Measurements from ENCODE around the gene NDNF.

The NDNF gene

GRCh38 chr4:121096629-121097028 lies 24.3 kb upstream of the NDNF start:
- no peak for FAIRE-seq
- no peak for TF ChIP-seq SPI1 (IDR thresholded peaks at IDR 0.05; ENCODE audit: low read depth, low read length)
- TF ChIP-seq POLR2A (IDR thresholded peaks at IDR 0.05; ENCODE audit: low read depth, low read length), result no peak
- no peak for TF ChIP-seq TAF1 (IDR thresholded peaks at IDR 0.05; ENCODE audit: low read depth, low read length)
- no peak for TF ChIP-seq PAX5 (IDR thresholded peaks at IDR 0.05; ENCODE audit: insufficient read depth, low read length, severe bottlenecking)
- TF ChIP-seq POU2F2 (IDR thresholded peaks at IDR 0.05; ENCODE audit: low read depth, low read length), result no peak
- no peak for TF ChIP-seq POLR2AphosphoS5 (IDR thresholded peaks at IDR 0.05; ENCODE audit: low read depth, low read length)
- no peak for DNase-seq (ENCODE audit: insufficient read length, low spot score)

GRCh38 chr4:121096191-121096590 lies 23.9 kb upstream of the NDNF start:
- TF ChIP-seq SPI1 (IDR thresholded peaks at IDR 0.05; ENCODE audit: low read depth, low read length) (no peak), POLR2A (IDR thresholded peaks at IDR 0.05; ENCODE audit: low read depth, low read length) (no peak), TAF1 (IDR thresholded peaks at IDR 0.05; ENCODE audit: low read depth, low read length) (no peak), POLR2AphosphoS5 (IDR thresholded peaks at IDR 0.05; ENCODE audit: low read depth, low read length) (no peak), POU2F2 (IDR thresholded peaks at IDR 0.05; ENCODE audit: low read depth, low read length) (no peak)
- no peak for DNase-seq (ENCODE audit: insufficient read length, low spot score)
- FAIRE-seq, result no peak

- no peak for TF ChIP-seq TAF1 (IDR thresholded peaks at IDR 0.05; ENCODE audit: low read depth, low read length)
- TF ChIP-seq POU2F2 (IDR thresholded peaks at IDR 0.05; ENCODE audit: low read depth, low read length), result no peak
- no peak for TF ChIP-seq PAX5 (IDR thresholded peaks at IDR 0.05; ENCODE audit: insufficient read depth, low read length, severe bottlenecking)
- TF ChIP-seq POLR2AphosphoS5 (IDR thresholded peaks at IDR 0.05; ENCODE audit: low read depth, low read length), result no peak
- TF ChIP-seq POLR2A (IDR thresholded peaks at IDR 0.05; ENCODE audit: low read depth, low read length), result no peak
- no peak for TF ChIP-seq SPI1 (IDR thresholded peaks at IDR 0.05; ENCODE audit: low read depth, low read length)
- DNase-seq (ENCODE audit: insufficient read length, low spot score), result no peak
- no peak for FAIRE-seq
Measured at GRCh38 chr4:121094297-121094966, 22.1 kb upstream of the NDNF start.

DNA sequence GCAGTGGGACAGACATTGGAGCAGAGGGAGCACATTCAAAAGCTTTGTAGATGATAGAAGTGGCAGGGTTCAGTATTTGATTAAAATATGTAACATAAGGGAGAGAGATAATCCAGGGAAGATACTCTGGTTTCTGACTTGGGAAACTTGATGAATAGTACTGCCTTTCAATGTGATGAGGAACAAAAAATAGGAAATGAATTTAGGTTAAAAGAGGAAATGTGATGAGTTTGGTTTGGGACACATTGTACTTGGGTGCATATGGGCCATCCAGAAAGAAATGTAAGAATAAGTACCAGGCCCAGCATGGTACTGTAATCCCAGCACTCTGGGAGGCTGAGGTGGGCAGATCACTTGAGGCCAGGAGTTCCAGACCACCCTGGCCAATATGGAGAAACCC lies 20.9 kb upstream of the NDNF start:
- TF ChIP-seq SPI1 (IDR thresholded peaks at IDR 0.05; ENCODE audit: low read depth, low read length), result no peak
- no peak for TF ChIP-seq PAX5 (IDR thresholded peaks at IDR 0.05; ENCODE audit: insufficient read depth, low read length, severe bottlenecking)
- no peak for TF ChIP-seq POU2F2 (IDR thresholded peaks at IDR 0.05; ENCODE audit: low read depth, low read length)
- no peak for TF ChIP-seq POLR2AphosphoS5 (IDR thresholded peaks at IDR 0.05; ENCODE audit: low read depth, low read length)
- TF ChIP-seq TAF1 (IDR thresholded peaks at IDR 0.05; ENCODE audit: low read depth, low read length), result no peak
- TF ChIP-seq POLR2A (IDR thresholded peaks at IDR 0.05; ENCODE audit: low read depth, low read length), result no peak
- DNase-seq (ENCODE audit: insufficient read length, low spot score), result no peak
- no peak for FAIRE-seq

DNA sequence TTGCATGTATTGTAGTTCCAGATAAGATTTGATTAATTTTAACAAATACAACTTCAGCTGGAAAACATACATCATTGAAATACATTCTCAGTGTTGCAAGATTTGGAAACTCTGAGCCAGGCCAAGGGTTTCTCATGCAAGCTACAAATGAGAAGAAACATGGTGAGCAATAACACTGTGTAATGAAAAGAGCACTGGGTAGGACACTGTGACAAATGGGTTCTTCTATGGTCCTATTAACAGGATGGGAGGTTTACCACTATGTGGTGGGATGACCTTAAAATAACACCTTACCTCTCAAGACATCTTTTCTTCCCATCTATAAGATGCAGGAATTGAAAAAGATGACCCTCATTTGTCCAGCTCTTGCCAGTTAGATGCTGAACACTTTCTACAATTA lies 19.6 kb upstream of the NDNF start:
- FAIRE-seq, result no peak
- TF ChIP-seq POLR2AphosphoS5 (IDR thresholded peaks at IDR 0.05; ENCODE audit: low read depth, low read length), result no peak
- no peak for TF ChIP-seq POLR2A (IDR thresholded peaks at IDR 0.05; ENCODE audit: low read depth, low read length)
- TF ChIP-seq POU2F2 (IDR thresholded peaks at IDR 0.05; ENCODE audit: low read depth, low read length), result no peak
- TF ChIP-seq PAX5 (IDR thresholded peaks at IDR 0.05; ENCODE audit: insufficient read depth, low read length, severe bottlenecking), result no peak
- TF ChIP-seq TAF1 (IDR thresholded peaks at IDR 0.05; ENCODE audit: low read depth, low read length), result no peak
- no peak for TF ChIP-seq SPI1 (IDR thresholded peaks at IDR 0.05; ENCODE audit: low read depth, low read length)
- DNase-seq (ENCODE audit: insufficient read length, low spot score), result no peak

DNA sequence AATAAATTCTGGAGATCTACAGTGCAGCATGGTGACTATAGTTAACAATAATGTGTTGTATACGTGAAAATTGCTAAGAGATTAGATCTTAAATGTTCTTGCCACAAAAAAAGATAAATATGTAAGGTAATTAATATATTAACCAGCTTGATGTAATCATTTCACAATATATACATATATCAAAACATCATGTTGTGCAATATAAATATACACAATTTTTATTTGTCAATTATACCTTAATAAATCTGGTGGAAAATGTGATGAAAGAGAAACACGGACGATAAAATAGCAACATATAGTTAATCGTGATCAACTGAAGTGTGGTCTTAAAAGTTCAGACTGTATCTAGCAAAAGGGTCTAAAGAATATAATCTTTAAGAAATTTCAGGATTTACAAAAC lies 16.5 kb upstream of the NDNF start:
- TF ChIP-seq TAF1 (IDR thresholded peaks at IDR 0.05; ENCODE audit: low read depth, low read length) (no peak), POLR2A (IDR thresholded peaks at IDR 0.05; ENCODE audit: low read depth, low read length) (no peak), POU2F2 (IDR thresholded peaks at IDR 0.05; ENCODE audit: low read depth, low read length) (no peak)
- DNase-seq (ENCODE audit: insufficient read length, low spot score), result no peak
- FAIRE-seq, result no peak

DNA sequence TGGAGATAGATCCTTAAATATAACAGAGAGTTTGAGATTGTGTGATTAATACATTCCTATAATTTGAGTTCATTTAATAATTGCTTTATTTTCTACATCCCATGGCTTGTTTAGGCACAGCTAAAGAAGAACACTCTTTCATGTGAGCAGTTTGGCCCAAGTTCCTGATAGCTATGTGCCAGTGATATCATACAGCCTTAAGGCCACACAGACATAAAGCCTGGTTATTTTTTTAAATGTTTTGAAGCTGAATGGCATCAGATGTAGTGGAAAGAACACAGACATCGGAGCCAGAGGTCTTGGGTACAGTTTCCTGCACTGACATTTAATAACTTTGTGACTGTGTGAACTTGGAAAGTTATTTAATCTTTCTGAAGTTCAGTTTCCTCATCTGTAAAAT lies 7.0 kb upstream of the NDNF start:
- FAIRE-seq (no peak), DNase-seq (ENCODE audit: insufficient read length, low spot score) (no peak)
- no peak for TF ChIP-seq POLR2AphosphoS5 (IDR thresholded peaks at IDR 0.05; ENCODE audit: low read depth, low read length)
- no peak for TF ChIP-seq POLR2A (IDR thresholded peaks at IDR 0.05; ENCODE audit: low read depth, low read length)
- TF ChIP-seq SPI1 (IDR thresholded peaks at IDR 0.05; ENCODE audit: low read depth, low read length), result no peak
- TF ChIP-seq PAX5 (IDR thresholded peaks at IDR 0.05; ENCODE audit: insufficient read depth, low read length, severe bottlenecking), result no peak
- TF ChIP-seq TAF1 (IDR thresholded peaks at IDR 0.05; ENCODE audit: low read depth, low read length), result no peak
- TF ChIP-seq POU2F2 (IDR thresholded peaks at IDR 0.05; ENCODE audit: low read depth, low read length), result no peak

DNA sequence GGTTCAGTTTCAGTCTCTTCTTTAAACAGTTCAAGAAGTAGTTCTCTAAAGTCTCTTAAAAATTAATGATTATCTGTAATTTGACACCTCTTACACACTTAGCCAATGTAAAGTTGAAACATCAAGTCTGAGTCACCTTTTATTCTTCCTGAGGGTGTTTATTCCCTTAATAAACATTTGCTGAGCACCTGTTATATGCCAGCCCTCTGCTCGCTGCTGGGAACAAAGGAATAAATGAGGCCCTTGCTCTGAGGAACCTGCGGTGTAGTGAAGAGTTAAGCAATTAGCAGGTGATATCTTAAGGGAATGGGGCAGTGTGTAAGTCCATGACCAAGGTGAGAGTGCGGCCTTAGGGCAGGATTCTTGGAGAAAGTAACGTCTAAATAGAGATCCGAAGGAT lies 5.2 kb upstream of the NDNF start:
- DNase-seq (ENCODE audit: insufficient read length, low spot score), result no peak
- no peak for FAIRE-seq
- TF ChIP-seq TAF1 (IDR thresholded peaks at IDR 0.05; ENCODE audit: low read depth, low read length) (no peak), POU2F2 (IDR thresholded peaks at IDR 0.05; ENCODE audit: low read depth, low read length) (no peak), SPI1 (IDR thresholded peaks at IDR 0.05; ENCODE audit: low read depth, low read length) (no peak), POLR2A (IDR thresholded peaks at IDR 0.05; ENCODE audit: low read depth, low read length) (no peak), POLR2AphosphoS5 (IDR thresholded peaks at IDR 0.05; ENCODE audit: low read depth, low read length) (no peak), PAX5 (IDR thresholded peaks at IDR 0.05; ENCODE audit: insufficient read depth, low read length, severe bottlenecking) (no peak)

DNA sequence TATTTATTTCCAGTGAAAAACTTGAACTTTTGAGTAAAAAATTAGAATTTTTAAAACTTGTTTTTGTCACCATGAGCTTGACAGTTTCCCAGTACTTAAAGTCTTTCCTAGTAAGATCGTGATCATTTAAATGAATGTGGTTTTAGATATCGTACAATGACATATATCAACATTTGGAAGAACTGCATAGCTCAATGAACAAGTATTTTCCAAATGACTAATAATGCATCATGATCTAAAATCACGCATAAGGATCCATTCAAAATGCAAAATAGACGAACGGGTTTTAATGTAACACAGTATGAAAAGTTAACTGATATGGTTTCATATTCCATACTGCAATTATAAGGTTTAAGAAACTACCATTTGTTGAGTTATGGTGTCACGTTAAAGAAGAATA lies 4.1 kb upstream of the NDNF start:
- DNase-seq (ENCODE audit: insufficient read length, low spot score), result no peak
- FAIRE-seq, result no peak
- TF ChIP-seq POLR2AphosphoS5 (IDR thresholded peaks at IDR 0.05; ENCODE audit: low read depth, low read length) (no peak), SPI1 (IDR thresholded peaks at IDR 0.05; ENCODE audit: low read depth, low read length) (no peak), PAX5 (IDR thresholded peaks at IDR 0.05; ENCODE audit: insufficient read depth, low read length, severe bottlenecking) (no peak), TAF1 (IDR thresholded peaks at IDR 0.05; ENCODE audit: low read depth, low read length) (no peak), POLR2A (IDR thresholded peaks at IDR 0.05; ENCODE audit: low read depth, low read length) (no peak), POU2F2 (IDR thresholded peaks at IDR 0.05; ENCODE audit: low read depth, low read length) (no peak)

Data from GM12891 (cell line).